DMS153 treated with DMSO at 0.1 percent for 48 hours (cell line): ENCODE results near the gene FAM3B.
"Not testable (repeated sequence)": the region's sequence is repeated elsewhere in the genome, so short reads cannot be mapped to it uniquely, and the experiment has no call there.

Experiments
- DNase-seq: peaks from one replicate; lab custom pipeline; 2025; ENCODE audit not compliant: unreplicated experiment; lab: John Stamatoyannopoulos, UW

FAM3B gene

GRCh38 chr21:41316200-41317062, at the start of gene FAM3B:
FAM3B (plus strand) TSS chr21:41316801; CDS start chr21:41316880, 79 bp downstream.
- peak; percentile 47 for DNase-seq

GRCh38 chr21:41267346-41267745, 49.3 kb upstream of the FAM3B start:
- no peak for DNase-seq

GRCh38 chr21:41269535-41269934, 47.1 kb upstream of the FAM3B start:
- no peak for DNase-seq

- no peak for DNase-seq
Measured at GRCh38 chr21:41277196-41277595, 39.4 kb upstream of the FAM3B start.

GRCh38 chr21:41277846-41278245, 38.8 kb upstream of the FAM3B start:
- no peak for DNase-seq

GRCh38 chr21:41280115-41280919, 36.3 kb upstream of the FAM3B start:
- no peak for DNase-seq

GRCh38 chr21:41282412-41282811, 34.2 kb upstream of the FAM3B start:
- no peak for DNase-seq

GRCh38 chr21:41283211-41283818, 33.3 kb upstream of the FAM3B start:
- DNase-seq: peak; percentile 61

GRCh38 chr21:41289431-41289830, 27.2 kb upstream of the FAM3B start:
- DNase-seq: no peak

GRCh38 chr21:41290106-41290799, 26.3 kb upstream of the FAM3B start:
- DNase-seq: no peak

GRCh38 chr21:41294548-41295231, 21.9 kb upstream of the FAM3B start:
- DNase-seq: no peak

GRCh38 chr21:41295721-41296254, 20.8 kb upstream of the FAM3B start:
- no peak for DNase-seq

GRCh38 chr21:41302976-41303375, 13.6 kb upstream of the FAM3B start:
- no peak for DNase-seq

GRCh38 chr21:41304068-41304720, 12.4 kb upstream of the FAM3B start:
- DNase-seq: no peak

GRCh38 chr21:41307219-41307618, 9.4 kb upstream of the FAM3B start:
- no peak for DNase-seq

- DNase-seq: not testable (repeated sequence)
Measured at GRCh38 chr21:41313285-41314164, 3.1 kb upstream of the FAM3B start.

GRCh38 chr21:41315726-41316125, 875 bp upstream of the FAM3B start:
- DNase-seq: no peak

GRCh38 chr21:41317063-41317392, 427 bp downstream of the FAM3B start:
- DNase-seq: no peak

GRCh38 chr21:41317458-41317857, 857 bp downstream of the FAM3B start:
- peak; percentile 42 for DNase-seq
